ENCODE results near the gene OCA2.

OCA2 gene

DNA sequence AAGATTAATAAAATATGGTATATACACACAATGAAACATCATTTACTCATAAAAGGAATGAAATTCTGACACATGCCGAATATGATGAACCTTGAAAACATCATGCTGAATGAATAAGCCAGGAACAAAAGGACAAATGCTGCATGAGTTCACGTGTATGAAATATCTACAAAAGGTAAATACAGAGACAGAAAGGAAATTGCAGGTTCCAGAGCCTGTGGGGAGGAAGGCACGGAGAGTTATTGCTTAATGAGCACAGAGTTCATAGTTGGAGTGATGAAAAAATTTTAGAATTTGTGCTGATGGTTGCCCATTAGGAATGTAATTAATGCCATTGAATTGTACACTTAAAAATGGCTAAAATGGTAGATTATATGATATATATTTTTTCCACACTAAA is 49.5 kb downstream of the OCA2 start:
- no peak overlapping the region for H3K4me3 ChIP-seq (ENCODE audit: low read depth in 1 of 2, low read length in 2 of 2)
- no peak overlapping the region for H3K27ac ChIP-seq (ENCODE audit: low read depth, low read length)

DNA sequence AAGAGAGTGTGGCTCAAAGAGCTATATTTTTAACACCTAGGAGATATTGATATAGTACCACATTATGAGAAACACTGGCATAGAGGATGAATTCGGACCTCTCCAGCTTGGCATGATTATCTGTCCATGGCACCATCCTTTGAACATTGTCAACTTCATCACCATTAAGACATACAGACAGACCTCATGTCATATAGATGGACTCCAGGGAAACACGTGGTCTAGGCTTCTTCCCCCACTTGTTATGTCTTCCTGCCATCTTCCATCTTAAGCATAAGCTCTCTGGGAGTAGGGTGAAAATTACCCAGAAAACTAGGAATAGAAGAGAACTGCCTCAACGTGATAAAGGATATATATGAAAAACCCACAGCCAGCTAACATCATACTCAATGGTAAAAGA is 51.8 kb downstream of the OCA2 start:
- no peak overlapping the region for H3K27ac ChIP-seq (ENCODE audit: low read depth, low read length)

More for the DNA sequence above, 49.5 kb downstream of the OCA2 start:
- Histone ChIP-seq H3K27me3 (ENCODE audit: control insufficient read depth in 1 of 2, insufficient read depth in 2 of 2, low read length in 2 of 2) (no peaks in the 10 kb centered on the region), H3K9ac (ENCODE audit: low read depth in 1 of 2, low read length in 2 of 2) (no peak overlapping the region), H3K4me1 (ENCODE audit: control insufficient read depth in 1 of 2, insufficient read depth in 2 of 2, low read length in 2 of 2) (no peaks in the 10 kb centered on the region), H3K9me3 (ENCODE audit: control insufficient read depth in 1 of 2, low read length in 2 of 2) (no peaks in the 10 kb centered on the region), H3K36me3 (ENCODE audit: control insufficient read depth in 1 of 2, insufficient read depth in 2 of 2, low read length in 2 of 2) (no peaks in the 10 kb centered on the region)

DNA sequence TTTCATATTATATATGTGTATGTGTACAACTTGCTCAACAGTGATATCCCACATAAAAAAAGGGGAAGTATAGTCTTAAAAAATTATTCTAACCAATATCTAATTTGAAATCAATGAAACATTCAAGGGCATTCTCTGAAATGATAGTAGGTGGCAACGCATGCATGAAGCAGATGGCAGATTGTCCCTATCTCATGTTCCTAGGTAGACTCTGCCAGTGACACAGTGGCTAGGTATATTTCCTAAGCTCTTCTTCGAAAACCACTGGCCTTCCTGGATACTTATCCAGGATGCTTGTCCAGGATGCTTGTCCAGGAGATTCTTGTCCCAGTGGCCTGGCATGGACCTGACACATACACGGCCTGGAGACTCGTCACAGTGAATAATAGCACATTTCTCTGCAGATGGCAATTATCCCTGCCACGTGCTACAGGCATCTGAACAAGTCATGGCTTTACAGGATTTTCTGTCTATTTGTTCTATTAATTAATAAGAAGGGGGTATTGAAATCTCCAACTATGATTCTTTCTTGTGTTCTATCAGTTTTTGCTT is 54.9 kb downstream of the OCA2 start:
- H3K9me3 ChIP-seq (ENCODE audit: control insufficient read depth in 1 of 2, low read length in 2 of 2): no peaks in the 10 kb centered on the region
- no peak overlapping the region for H3K27ac ChIP-seq (ENCODE audit: low read depth, low read length)
- H3K27me3 ChIP-seq (ENCODE audit: control insufficient read depth in 1 of 2, insufficient read depth in 2 of 2, low read length in 2 of 2): no peaks in the 10 kb centered on the region
- H3K9ac ChIP-seq (ENCODE audit: low read depth in 1 of 2, low read length in 2 of 2): no peak overlapping the region
- H3K36me3 ChIP-seq (ENCODE audit: control insufficient read depth in 1 of 2, insufficient read depth in 2 of 2, low read length in 2 of 2): no peaks in the 10 kb centered on the region
- no peaks in the 10 kb centered on the region for H3K4me1 ChIP-seq (ENCODE audit: control insufficient read depth in 1 of 2, insufficient read depth in 2 of 2, low read length in 2 of 2)
- no peak overlapping the region for H3K4me3 ChIP-seq (ENCODE audit: low read depth in 1 of 2, low read length in 2 of 2)

More for the DNA sequence above, 51.8 kb downstream of the OCA2 start:
- no peaks in the 10 kb centered on the region for H3K4me1 ChIP-seq (ENCODE audit: control insufficient read depth in 1 of 2, insufficient read depth in 2 of 2, low read length in 2 of 2)
- no peak overlapping the region for H3K4me3 ChIP-seq (ENCODE audit: low read depth in 1 of 2, low read length in 2 of 2)
- no peaks in the 10 kb centered on the region for H3K36me3 ChIP-seq (ENCODE audit: control insufficient read depth in 1 of 2, insufficient read depth in 2 of 2, low read length in 2 of 2)
- H3K27me3 ChIP-seq (ENCODE audit: control insufficient read depth in 1 of 2, insufficient read depth in 2 of 2, low read length in 2 of 2): no peaks in the 10 kb centered on the region
- H3K9ac ChIP-seq (ENCODE audit: low read depth in 1 of 2, low read length in 2 of 2): no peak overlapping the region
- H3K9me3 ChIP-seq (ENCODE audit: control insufficient read depth in 1 of 2, low read length in 2 of 2): no peaks in the 10 kb centered on the region

DNA sequence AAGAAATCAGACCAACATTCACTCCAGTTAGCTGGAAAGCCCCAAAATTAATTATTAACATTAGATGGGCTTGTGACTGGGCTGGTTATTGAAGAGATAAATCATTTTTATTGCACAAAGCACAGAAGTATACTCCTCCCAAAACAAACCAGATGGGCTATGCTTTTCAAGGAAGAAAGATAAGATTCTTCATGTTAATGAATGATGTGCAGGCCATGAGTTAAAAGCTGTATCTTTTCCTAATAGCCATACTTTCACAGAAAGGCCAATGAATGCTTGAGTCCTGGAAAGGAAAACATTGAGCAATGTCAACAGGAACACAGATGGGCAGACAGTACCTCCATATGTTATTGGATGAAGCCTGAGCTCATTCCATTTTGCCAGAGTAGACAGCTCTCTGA is 55.4 kb downstream of the OCA2 start:
- Histone ChIP-seq H3K9me3 (ENCODE audit: control insufficient read depth in 1 of 2, low read length in 2 of 2) (no peaks in the 10 kb centered on the region), H3K4me1 (ENCODE audit: control insufficient read depth in 1 of 2, insufficient read depth in 2 of 2, low read length in 2 of 2) (no peaks in the 10 kb centered on the region), H3K4me3 (ENCODE audit: low read depth in 1 of 2, low read length in 2 of 2) (no peak overlapping the region), H3K27me3 (ENCODE audit: control insufficient read depth in 1 of 2, insufficient read depth in 2 of 2, low read length in 2 of 2) (no peaks in the 10 kb centered on the region), H3K36me3 (ENCODE audit: control insufficient read depth in 1 of 2, insufficient read depth in 2 of 2, low read length in 2 of 2) (no peaks in the 10 kb centered on the region), H3K27ac (ENCODE audit: low read depth, low read length) (no peak overlapping the region), H3K9ac (ENCODE audit: low read depth in 1 of 2, low read length in 2 of 2) (no peak overlapping the region)

DNA sequence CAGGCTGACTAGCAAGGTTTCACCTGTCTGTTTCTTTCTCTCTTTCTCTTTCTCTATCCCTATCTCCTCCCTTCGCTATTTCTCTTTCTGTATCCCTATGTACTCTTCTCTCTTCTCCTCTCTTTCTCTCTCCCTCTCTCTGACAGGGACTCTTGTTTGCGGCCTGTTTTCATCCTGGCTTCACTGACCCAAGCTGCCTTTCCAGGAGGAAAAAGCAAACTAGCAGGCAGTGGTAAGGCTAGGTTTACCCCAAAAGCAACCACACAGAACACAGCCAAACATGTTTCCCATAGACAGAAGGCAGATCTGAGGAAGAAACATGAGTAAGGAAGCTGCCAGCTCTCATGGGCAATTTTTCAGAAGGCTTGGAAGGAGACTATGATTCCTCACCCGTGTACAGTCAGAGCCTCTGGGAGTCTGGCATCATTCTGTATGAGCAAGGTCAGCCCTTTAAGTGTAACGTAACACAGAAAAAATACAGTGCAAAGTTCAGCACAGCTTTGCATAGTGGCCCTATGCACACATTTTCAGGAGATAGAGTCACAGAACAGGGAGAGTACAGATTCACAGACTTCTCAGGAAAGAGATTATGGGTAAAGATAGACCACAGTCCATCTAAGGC is 61.0 kb downstream of the OCA2 start:
- Histone ChIP-seq H3K9me3 (ENCODE audit: control insufficient read depth in 1 of 2, low read length in 2 of 2) (no peaks in the 10 kb centered on the region), H3K4me3 (ENCODE audit: low read depth in 1 of 2, low read length in 2 of 2) (no peak overlapping the region), H3K9ac (ENCODE audit: low read depth in 1 of 2, low read length in 2 of 2) (no peak overlapping the region)

DNA sequence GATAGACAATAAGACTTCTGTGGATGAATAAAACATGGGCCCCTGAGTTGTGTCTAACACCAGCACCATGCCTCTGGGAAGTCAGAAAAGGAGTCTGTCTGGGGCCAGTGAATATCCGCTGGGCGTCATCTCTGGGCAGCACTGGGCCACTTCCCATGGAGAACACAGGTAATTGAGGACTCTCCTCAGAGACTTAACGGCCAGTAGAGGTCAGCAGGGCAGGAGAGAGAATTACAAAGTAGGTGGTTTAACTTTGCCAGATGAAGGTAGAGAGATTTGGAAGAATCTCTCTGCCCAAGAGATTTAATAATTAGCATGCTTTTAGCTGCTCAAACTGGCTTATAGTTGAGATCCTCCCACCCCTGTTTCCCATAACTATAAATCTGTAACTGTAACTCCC is 65.7 kb downstream of the OCA2 start:
- no peaks in the 10 kb centered on the region for H3K9me3 ChIP-seq (ENCODE audit: control insufficient read depth in 1 of 2, low read length in 2 of 2)
- no peaks in the 10 kb centered on the region for H3K36me3 ChIP-seq (ENCODE audit: control insufficient read depth in 1 of 2, insufficient read depth in 2 of 2, low read length in 2 of 2)
- H3K27me3 ChIP-seq (ENCODE audit: control insufficient read depth in 1 of 2, insufficient read depth in 2 of 2, low read length in 2 of 2): no peaks in the 10 kb centered on the region
- H3K9ac ChIP-seq (ENCODE audit: low read depth in 1 of 2, low read length in 2 of 2): no peak overlapping the region
- H3K4me1 ChIP-seq (ENCODE audit: control insufficient read depth in 1 of 2, insufficient read depth in 2 of 2, low read length in 2 of 2): no peaks in the 10 kb centered on the region
- no peak overlapping the region for H3K4me3 ChIP-seq (ENCODE audit: low read depth in 1 of 2, low read length in 2 of 2)
- H3K27ac ChIP-seq (ENCODE audit: low read depth, low read length): no peak overlapping the region

More for the DNA sequence above, 61.0 kb downstream of the OCA2 start:
- Histone ChIP-seq H3K27me3 (ENCODE audit: control insufficient read depth in 1 of 2, insufficient read depth in 2 of 2, low read length in 2 of 2) (no peaks in the 10 kb centered on the region), H3K4me1 (ENCODE audit: control insufficient read depth in 1 of 2, insufficient read depth in 2 of 2, low read length in 2 of 2) (no peaks in the 10 kb centered on the region), H3K27ac (ENCODE audit: low read depth, low read length) (no peak overlapping the region), H3K36me3 (ENCODE audit: control insufficient read depth in 1 of 2, insufficient read depth in 2 of 2, low read length in 2 of 2) (no peaks in the 10 kb centered on the region)

DNA sequence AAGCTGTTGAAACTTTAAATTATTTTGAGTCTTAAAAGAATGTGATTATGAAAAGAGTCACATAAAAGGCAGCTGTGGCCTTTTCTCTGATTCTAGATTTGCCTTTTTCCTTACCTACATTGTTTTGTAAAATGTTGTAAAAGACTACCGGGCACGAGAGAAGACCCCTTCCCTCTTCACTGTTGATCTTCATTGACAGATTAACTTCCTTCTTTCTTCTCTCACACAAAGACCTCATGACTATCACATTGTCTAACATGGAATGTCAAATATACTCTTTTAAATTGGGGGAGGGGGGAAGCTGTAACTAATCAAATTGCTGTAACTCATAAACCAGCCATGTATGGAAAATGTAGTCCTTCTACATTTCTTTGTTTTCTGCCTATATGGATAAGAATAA is 68.3 kb downstream of the OCA2 start:
- H3K27ac ChIP-seq (ENCODE audit: low read depth, low read length): no peak overlapping the region
- no peaks in the 10 kb centered on the region for H3K9me3 ChIP-seq (ENCODE audit: control insufficient read depth in 1 of 2, low read length in 2 of 2)
- no peak overlapping the region for H3K9ac ChIP-seq (ENCODE audit: low read depth in 1 of 2, low read length in 2 of 2)
- no peak overlapping the region for H3K4me3 ChIP-seq (ENCODE audit: low read depth in 1 of 2, low read length in 2 of 2)
- H3K4me1 ChIP-seq (ENCODE audit: control insufficient read depth in 1 of 2, insufficient read depth in 2 of 2, low read length in 2 of 2): no peaks in the 10 kb centered on the region
- H3K27me3 ChIP-seq (ENCODE audit: control insufficient read depth in 1 of 2, insufficient read depth in 2 of 2, low read length in 2 of 2): no peaks in the 10 kb centered on the region
- no peaks in the 10 kb centered on the region for H3K36me3 ChIP-seq (ENCODE audit: control insufficient read depth in 1 of 2, insufficient read depth in 2 of 2, low read length in 2 of 2)

DNA sequence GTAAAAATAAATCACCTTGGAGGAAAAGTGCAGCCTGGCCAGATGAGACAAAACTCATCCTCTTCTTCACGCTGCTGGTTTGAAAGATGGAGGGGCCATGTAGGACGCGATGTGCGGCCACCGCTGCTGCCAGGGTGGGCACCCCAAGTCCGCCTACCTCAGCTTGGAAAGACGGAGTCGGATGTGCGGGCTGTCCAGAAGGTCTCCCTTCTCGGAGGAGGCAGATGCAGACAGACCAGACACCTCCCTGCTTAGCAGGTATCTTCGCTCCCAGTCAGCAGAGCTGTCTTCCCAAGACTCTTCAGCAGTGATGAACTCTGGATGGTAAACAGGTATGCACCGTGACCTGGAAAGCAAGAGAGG is 71.4 kb downstream of the OCA2 start:
- Histone ChIP-seq H3K9me3 (ENCODE audit: control insufficient read depth in 1 of 2, low read length in 2 of 2) (no peaks in the 10 kb centered on the region), H3K27me3 (ENCODE audit: control insufficient read depth in 1 of 2, insufficient read depth in 2 of 2, low read length in 2 of 2) (no peaks in the 10 kb centered on the region), H3K27ac (ENCODE audit: low read depth, low read length) (no peak overlapping the region), H3K36me3 (ENCODE audit: control insufficient read depth in 1 of 2, insufficient read depth in 2 of 2, low read length in 2 of 2) (no peaks in the 10 kb centered on the region), H3K9ac (ENCODE audit: low read depth in 1 of 2, low read length in 2 of 2) (no peak overlapping the region), H3K4me1 (ENCODE audit: control insufficient read depth in 1 of 2, insufficient read depth in 2 of 2, low read length in 2 of 2) (no peaks in the 10 kb centered on the region), H3K4me3 (ENCODE audit: low read depth in 1 of 2, low read length in 2 of 2) (no peak overlapping the region)

DNA sequence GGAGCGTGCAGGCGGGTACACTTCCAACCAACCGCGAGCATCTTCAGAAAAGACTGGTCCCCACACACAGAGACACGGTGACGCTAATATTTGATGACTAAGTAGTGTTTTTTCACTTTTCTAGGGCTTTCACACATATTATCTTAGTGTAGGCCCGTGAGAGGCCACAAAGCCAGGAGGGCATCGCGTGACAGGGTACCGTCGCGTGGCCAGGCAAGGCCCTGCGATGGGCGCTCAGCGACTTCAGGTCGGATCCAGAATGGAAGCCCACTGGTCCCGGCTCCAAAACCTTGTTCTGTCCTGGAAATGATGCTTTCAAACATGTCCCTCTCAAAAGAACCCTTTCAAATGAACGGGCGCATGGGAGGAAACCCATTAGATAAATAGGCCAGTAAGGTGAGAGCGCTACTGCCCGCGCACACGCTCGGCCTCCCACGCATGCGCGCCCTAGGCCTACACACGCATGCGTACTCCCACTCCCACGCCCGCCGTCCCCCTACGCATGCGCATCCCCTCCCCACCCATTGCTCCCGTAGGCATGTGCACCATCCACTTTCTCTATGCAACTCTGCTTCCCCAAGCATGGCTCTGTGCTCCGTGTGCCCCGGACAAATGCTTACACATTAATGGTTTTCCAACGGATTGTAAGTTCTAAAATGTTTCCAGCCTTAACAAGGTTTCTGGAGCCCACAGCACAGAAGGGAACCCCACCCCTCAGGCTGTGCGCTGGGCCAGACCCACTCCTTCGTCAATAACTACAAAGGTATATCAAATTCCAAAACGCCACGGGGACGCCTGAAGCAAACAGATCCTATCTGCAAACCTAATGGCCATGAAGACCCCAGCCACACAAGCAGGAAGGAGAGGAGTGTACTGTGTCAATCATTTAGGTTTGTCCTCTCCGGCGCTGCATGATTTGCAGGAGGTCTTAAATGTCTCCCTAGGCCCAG is 72.1 kb downstream of the OCA2 start:
- Histone ChIP-seq H3K4me1 (ENCODE audit: control insufficient read depth in 1 of 2, insufficient read depth in 2 of 2, low read length in 2 of 2) (no peaks in the 10 kb centered on the region), H3K27me3 (ENCODE audit: control insufficient read depth in 1 of 2, insufficient read depth in 2 of 2, low read length in 2 of 2) (no peaks in the 10 kb centered on the region), H3K9me3 (ENCODE audit: control insufficient read depth in 1 of 2, low read length in 2 of 2) (no peaks in the 10 kb centered on the region), H3K4me3 (ENCODE audit: low read depth in 1 of 2, low read length in 2 of 2) (no peak overlapping the region), H3K9ac (ENCODE audit: low read depth in 1 of 2, low read length in 2 of 2) (no peak overlapping the region), H3K36me3 (ENCODE audit: control insufficient read depth in 1 of 2, insufficient read depth in 2 of 2, low read length in 2 of 2) (no peaks in the 10 kb centered on the region), H3K27ac (ENCODE audit: low read depth, low read length) (no peak overlapping the region)

DNA sequence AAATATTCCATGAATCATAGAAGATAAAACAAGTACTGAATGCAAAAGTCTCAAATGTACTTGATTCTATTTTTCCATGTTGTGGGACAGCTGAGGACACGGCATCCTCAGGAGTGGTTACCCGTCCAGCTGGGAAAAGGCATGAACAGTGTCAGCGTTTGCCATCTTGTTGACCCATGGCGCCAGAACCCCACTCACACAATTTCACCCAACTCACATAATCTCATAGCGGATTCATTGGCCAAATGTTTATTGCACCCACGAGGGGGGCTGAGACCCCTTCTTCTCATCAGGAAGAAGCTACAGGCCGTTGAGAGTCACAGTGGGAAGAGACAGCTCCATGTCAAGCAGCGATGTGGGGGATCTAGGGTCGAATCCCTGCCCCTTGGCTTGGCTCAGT is 72.9 kb downstream of the OCA2 start:
- H3K9ac ChIP-seq (ENCODE audit: low read depth in 1 of 2, low read length in 2 of 2): no peak overlapping the region
- peaks cover 0 to 4% of the 10 kb centered on the region in 2 donors for H3K4me1 ChIP-seq (ENCODE audit: control insufficient read depth in 1 of 2, insufficient read depth in 2 of 2, low read length in 2 of 2)
- no peak overlapping the region for H3K4me3 ChIP-seq (ENCODE audit: low read depth in 1 of 2, low read length in 2 of 2)
- no peaks in the 10 kb centered on the region for H3K36me3 ChIP-seq (ENCODE audit: control insufficient read depth in 1 of 2, insufficient read depth in 2 of 2, low read length in 2 of 2)
- no peak overlapping the region for H3K27ac ChIP-seq (ENCODE audit: low read depth, low read length)
- H3K27me3 ChIP-seq (ENCODE audit: control insufficient read depth in 1 of 2, insufficient read depth in 2 of 2, low read length in 2 of 2): no peaks in the 10 kb centered on the region
- H3K9me3 ChIP-seq (ENCODE audit: control insufficient read depth in 1 of 2, low read length in 2 of 2): no peaks in the 10 kb centered on the region

Measured in duodenal mucosa (tissue), 2 donors.